HG03139 (cell line): ENCODE data around the gene LITAFD.
"Not testable (repeated sequence)": the region's sequence is repeated elsewhere in the genome, so short reads cannot be mapped to it uniquely, and the experiment has no call there.

Experiments
- ATAC-seq: cut with Tn5 transposase; IDR thresholded peaks from one replicate; pipeline ENCODE4 v1.9.1; 2021; ENCODE audit not compliant: unreplicated experiment

Gene LITAFD

GRCh38 chr16:8916541-8917225 is 34.5 kb downstream of the LITAFD start:
- ATAC-seq, result no peak

- not testable (repeated sequence) for ATAC-seq
These were observed 35.2 kb downstream of the LITAFD start for GRCh38 chr16:8917336-8917735.

- ATAC-seq, result no peak
These were observed 37.2 kb downstream of the LITAFD start for GRCh38 chr16:8919089-8919933.

DNA sequence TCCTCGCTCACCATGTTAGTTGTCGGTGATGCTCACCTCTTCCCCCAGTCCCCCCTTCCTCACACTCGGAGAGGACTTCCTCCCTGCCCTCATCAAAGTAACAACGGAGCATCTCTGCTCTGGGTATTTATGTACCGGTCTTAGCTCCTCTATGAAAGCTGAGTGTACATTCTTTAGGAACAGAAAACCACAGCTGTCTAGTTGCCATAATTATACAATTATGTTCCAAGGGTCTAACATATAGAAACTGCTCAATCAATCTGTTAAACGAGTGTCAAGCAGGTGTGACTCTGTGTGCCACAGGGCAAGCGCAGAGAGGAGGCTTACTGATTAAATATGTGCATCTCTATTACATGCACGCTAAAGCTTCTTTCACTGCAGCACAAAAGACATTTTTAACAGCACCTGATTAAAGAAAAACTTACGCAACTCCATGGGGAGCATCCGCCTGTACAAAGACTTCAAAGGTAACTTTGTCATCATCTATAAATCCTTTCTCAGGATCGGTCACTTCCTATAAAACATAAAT is 37.8 kb downstream of the LITAFD start:
- ATAC-seq, result no peak

GRCh38 chr16:8920645-8921346 is 38.6 kb downstream of the LITAFD start:
- no peak for ATAC-seq

DNA sequence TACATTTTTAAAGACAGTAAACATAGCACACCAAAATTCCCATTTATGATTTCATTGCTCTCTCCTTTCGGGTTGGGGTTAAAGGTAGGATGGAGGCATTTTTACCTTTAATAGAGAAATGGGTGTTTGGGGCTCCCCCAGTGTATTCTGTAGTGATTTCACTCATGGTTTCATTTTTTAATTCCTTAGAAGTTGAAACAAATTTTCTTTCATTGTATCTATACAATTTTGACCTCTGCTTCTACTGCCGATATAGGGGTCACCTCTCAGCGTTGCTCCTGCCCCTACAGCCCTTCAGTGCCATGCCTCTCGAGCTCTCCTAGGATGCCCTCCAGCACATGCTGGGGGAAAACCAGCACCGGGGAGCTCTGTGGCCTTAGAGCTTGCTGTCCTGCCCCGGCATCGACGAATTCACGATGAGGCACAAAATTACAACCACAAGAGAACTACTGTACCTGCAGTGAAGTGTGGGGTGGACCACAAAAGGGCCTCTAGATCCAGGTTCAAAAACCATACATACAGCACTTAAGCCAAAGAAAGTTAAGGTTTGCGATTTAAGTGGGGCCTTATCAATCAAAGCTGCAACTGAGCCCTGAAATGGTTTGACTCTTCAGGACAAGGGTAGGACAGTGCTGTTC is 39.3 kb downstream of the LITAFD start:
- no peak for ATAC-seq

- no peak for ATAC-seq
These were observed 41.0 kb downstream of the LITAFD start for GRCh38 chr16:8923199-8923598.

DNA sequence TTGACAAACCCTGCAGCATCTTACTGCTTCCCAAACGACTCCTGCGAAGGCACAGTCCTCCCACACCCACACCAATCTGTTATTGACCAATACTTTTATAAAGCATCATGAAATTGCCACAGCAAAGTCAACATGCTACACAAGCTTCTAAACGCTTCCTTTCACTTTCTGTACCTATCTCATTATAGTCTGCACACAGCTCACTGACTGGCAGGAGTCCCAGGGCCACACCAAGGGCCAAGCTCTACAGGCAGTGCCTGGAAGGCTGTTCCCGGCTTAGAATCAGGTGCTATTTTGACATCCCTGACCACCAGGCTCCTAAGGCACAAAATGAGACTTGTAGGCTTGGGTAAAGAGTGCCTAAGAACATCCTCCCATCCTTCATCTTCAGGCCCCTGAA is 42.1 kb downstream of the LITAFD start:
- ATAC-seq, result no peak

DNA sequence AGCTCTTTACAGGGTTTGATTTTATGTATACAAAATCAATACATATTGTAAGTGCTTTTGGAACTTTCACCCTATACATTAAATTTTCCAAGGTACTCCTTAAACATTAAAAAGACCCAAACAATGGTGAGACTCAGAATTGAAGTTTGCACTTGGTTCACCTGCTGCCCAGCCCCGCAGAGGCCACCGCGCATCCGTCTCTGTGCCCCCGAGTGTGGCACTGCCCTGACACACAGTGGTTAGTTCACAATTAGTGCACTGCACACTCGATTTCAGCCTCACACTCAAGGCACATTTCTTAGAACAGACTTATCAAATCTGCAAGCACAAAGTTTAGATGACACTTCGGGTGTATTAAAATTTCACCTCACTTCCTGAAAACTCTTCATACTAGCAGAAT is 43.3 kb downstream of the LITAFD start:
- ATAC-seq, result no peak

GRCh38 chr16:8926827-8927226 is 44.7 kb downstream of the LITAFD start:
- ATAC-seq, result no peak

DNA sequence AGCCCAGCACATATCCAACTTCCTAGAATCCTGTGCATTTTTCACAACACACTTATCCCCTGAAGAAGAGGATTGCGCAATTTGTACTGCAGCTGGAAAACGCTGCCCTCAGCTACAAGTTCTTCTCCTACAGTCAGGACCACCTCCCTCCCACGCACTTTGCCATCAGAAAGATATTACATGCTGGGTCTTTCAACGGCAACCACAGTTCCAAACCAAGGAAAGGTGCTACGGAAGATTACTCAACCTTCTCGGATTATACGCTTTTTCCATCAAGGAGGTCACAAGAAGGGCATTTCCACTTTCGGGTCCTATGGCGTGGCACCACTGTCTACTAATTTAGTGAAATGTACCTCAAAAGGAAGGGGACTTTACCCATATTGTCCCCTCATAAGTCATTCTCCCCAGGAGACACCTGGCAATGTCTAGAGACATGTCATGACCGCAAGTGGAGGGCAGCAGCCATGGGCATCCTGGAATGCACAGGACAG is 46.4 kb downstream of the LITAFD start:
- no peak for ATAC-seq

DNA sequence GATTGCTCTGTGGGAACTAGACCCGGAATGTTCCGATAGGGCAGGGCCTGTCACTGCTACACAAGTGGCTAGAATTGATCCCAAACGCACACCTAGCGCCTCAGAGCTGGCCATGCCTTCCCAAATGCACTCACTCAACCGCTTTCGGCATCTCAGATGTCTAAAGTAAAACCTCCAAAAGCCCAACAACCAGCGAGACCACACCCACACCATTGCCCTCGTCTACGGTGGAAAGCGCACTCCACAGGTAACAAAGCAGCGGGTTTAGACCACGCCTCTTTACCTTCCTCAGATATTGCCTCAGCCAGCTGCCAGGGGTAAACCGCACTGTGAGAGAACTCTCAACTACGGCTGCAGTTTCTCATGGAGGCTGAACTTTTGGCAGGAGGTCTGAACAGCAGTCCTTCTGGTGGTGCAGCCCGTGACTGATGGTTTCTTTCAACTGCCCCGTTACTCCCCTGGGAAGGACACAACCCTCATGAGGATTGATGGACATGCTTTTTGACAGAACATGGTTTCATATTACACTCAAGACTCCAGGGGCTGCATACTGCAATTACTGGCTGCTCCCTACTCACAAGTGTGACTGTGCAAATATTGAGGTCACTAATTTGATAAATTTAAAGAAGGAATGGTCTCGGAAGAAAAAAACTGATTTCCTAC is 47.1 kb downstream of the LITAFD start:
- ATAC-seq, result no peak

GRCh38 chr16:8931859-8932258 is 49.7 kb downstream of the LITAFD start:
- no peak for ATAC-seq

- no peak for ATAC-seq
These were observed 52.5 kb downstream of the LITAFD start for GRCh38 chr16:8934601-8935000.
